KOPT-K1 (cell line): ENCODE results near the gene JAM2.
"Not testable (repeated sequence)": the region's sequence is repeated elsewhere in the genome, so short reads cannot be mapped to it uniquely, and the experiment has no call there.

Source experiments
- H3K27ac ChIP-seq: fragments of 200-600 bp; sonication (generic); 2 replicates; pipeline ENCODE4 v1.5.1; 2016; ENCODE audit warnings: antibody characterized with exemption, mild to moderate bottlenecking, low read depth, low read length; ENCODE audit not compliant: poor library complexity, severe bottlenecking
- H3K36me3 ChIP-seq: fragments of 200-600 bp; sonication (generic); 2 replicates; pipeline ENCODE4 v1.5.1; 2017; ENCODE audit warnings: antibody characterized with exemption, mild to moderate bottlenecking, low read length, moderate library complexity; ENCODE audit not compliant: insufficient read depth
- H3K9me3 ChIP-seq: fragments of 200-600 bp; sonication (generic); 2 replicates; pipeline ENCODE4 v1.5.1; 2017; ENCODE audit warnings: antibody characterized with exemption, low read length, mild to moderate bottlenecking; ENCODE audit not compliant: insufficient read depth, poor library complexity, severe bottlenecking

The JAM2 gene

GRCh38 chr21:25638660-25639550, at the start of gene JAM2:
Gene JAM2, plus strand, starts transcription at chr21:25639258. Its CDS starts 564 bp downstream, at chr21:25639822.
- Histone ChIP-seq H3K9me3 (peaks cover 13% of the 10 kb centered on the region), H3K27ac (no peak within 1 kb of the TSS), H3K36me3 (no peaks in the 10 kb centered on the region)

GRCh38 chr21:25589887-25590286, 49.2 kb upstream of the JAM2 start:
- Histone ChIP-seq H3K27ac (no peak overlapping the region), H3K36me3 (peaks cover 97% of the 10 kb centered on the region), H3K9me3 (no peaks in the 10 kb centered on the region)

- Histone ChIP-seq H3K27ac (peak within 1 kb of the TSS; percentile 81), H3K36me3 (peaks cover 31% of the 10 kb centered on the region), H3K9me3 (no peaks in the 10 kb centered on the region)
Observed at GRCh38 chr21:25607151-25608043, 31.7 kb upstream of the JAM2 start, which contains the start of gene MRPL39. Gene MRPL39, minus strand, starts transcription at chr21:25607481. Its CDS starts 6 bp downstream, at chr21:25607475.

- Histone ChIP-seq H3K27ac (no peak overlapping the region), H3K36me3 (peaks cover 23% of the 10 kb centered on the region), H3K9me3 (no peaks in the 10 kb centered on the region)
Observed at GRCh38 chr21:25608044-25608737, 30.9 kb upstream of the JAM2 start.

- no peaks in the 10 kb centered on the region for H3K36me3 ChIP-seq
- H3K9me3 ChIP-seq: no peaks in the 10 kb centered on the region
- H3K27ac ChIP-seq: no peak overlapping the region
Observed at GRCh38 chr21:25614441-25614840, 24.6 kb upstream of the JAM2 start.

- H3K9me3 ChIP-seq: no peaks in the 10 kb centered on the region
- H3K27ac ChIP-seq: no peak overlapping the region
- no peaks in the 10 kb centered on the region for H3K36me3 ChIP-seq
Observed at GRCh38 chr21:25615880-25616279, 23.2 kb upstream of the JAM2 start.

- Histone ChIP-seq H3K36me3 (no peaks in the 10 kb centered on the region), H3K27ac (no peak overlapping the region), H3K9me3 (no peaks in the 10 kb centered on the region)
Observed at GRCh38 chr21:25619198-25619597, 19.9 kb upstream of the JAM2 start.

- H3K27ac ChIP-seq: no peak overlapping the region
- H3K36me3 ChIP-seq: no peaks in the 10 kb centered on the region
- no peaks in the 10 kb centered on the region for H3K9me3 ChIP-seq
Observed at GRCh38 chr21:25624511-25624910, 14.5 kb upstream of the JAM2 start.

GRCh38 chr21:25625036-25625435, 14.0 kb upstream of the JAM2 start:
- Histone ChIP-seq H3K9me3 (no peaks in the 10 kb centered on the region), H3K27ac (no peak overlapping the region)

GRCh38 chr21:25625776-25626555, 13.1 kb upstream of the JAM2 start:
- H3K36me3 ChIP-seq, H3K9me3 ChIP-seq, H3K27ac ChIP-seq: not testable (repeated sequence)

More at GRCh38 chr21:25625036-25625435, 14.0 kb upstream of the JAM2 start:
- H3K36me3 ChIP-seq: no peaks in the 10 kb centered on the region

- Histone ChIP-seq H3K27ac (no peak overlapping the region), H3K9me3 (no peaks in the 10 kb centered on the region), H3K36me3 (no peaks in the 10 kb centered on the region)
Observed at GRCh38 chr21:25626757-25627156, 12.3 kb upstream of the JAM2 start.

- no peak overlapping the region for H3K27ac ChIP-seq
- H3K36me3 ChIP-seq: no peaks in the 10 kb centered on the region
- no peaks in the 10 kb centered on the region for H3K9me3 ChIP-seq
Observed at GRCh38 chr21:25632296-25632695, 6.8 kb upstream of the JAM2 start.

GRCh38 chr21:25635310-25635709, 3.7 kb upstream of the JAM2 start:
- Histone ChIP-seq H3K36me3 (no peaks in the 10 kb centered on the region), H3K9me3 (peaks cover 12% of the 10 kb centered on the region), H3K27ac (no peak overlapping the region)

- Histone ChIP-seq H3K27ac (no peak overlapping the region), H3K9me3 (peaks cover 13% of the 10 kb centered on the region), H3K36me3 (no peaks in the 10 kb centered on the region)
Observed at GRCh38 chr21:25636727-25637126, 2.3 kb upstream of the JAM2 start.
